ENCODE measurements around the gene EGFR.

DNA sequence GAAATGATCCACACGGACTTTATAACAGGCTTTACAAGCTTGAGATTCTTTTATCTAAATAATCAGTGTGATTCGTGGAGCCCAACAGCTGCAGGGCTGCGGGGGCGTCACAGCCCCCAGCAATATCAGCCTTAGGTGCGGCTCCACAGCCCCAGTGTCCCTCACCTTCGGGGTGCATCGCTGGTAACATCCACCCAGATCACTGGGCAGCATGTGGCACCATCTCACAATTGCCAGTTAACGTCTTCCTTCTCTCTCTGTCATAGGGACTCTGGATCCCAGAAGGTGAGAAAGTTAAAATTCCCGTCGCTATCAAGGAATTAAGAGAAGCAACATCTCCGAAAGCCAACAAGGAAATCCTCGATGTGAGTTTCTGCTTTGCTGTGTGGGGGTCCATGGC lies 155.6 kb downstream of the EGFR start:
- TF ChIP-seq CTCF (IDR thresholded peaks at IDR 0.05; ENCODE audit: low read depth, low read length): no peak
- no peak for TF ChIP-seq EZH2phosphoT487 (IDR thresholded peaks at IDR 0.05; ENCODE audit: low read depth)
